ENCODE results near the gene ORC4. TPM values are rescaled to one million over a fixed set of nuclear protein-coding genes. Genes with fewer than 3 reads are reported as not detected.

The ORC4 gene
- total RNA-seq, 1 experiment from 2014 or later = 72.9 TPM

GRCh38 chr2:148022882-148023281 is 2.3 kb upstream of the ORC4 start:
- Histone ChIP-seq H3K9me3 (ENCODE audit: control insufficient read depth, low read depth, low read length) (no peaks in the 10 kb centered on the region), H4K5ac (ENCODE audit: insufficient read length, low read depth, low read length) (no peak overlapping the region), H3K27ac (ENCODE audit: insufficient read length, low read depth, low read length) (no peak overlapping the region), H3T11ph (ENCODE audit: low read length) (no peak overlapping the region), H2BK15ac (ENCODE audit: low read depth, low read length) (no peak overlapping the region), H3K79me2 (ENCODE audit: insufficient read depth, low read length) (peaks cover 32% of the 10 kb centered on the region; the same call in 1 of the 2 replicates), H3K23ac (ENCODE audit: insufficient read length, low read depth, low read length) (no peak overlapping the region), H2BK12ac (ENCODE audit: insufficient read length, low read depth, low read length) (no peak overlapping the region), H2BK5ac (ENCODE audit: insufficient read length, low read length) (no peak overlapping the region), H3K23me2 (ENCODE audit: insufficient read length, low read depth, low read length, poor library complexity, severe bottlenecking) (peaks cover 12% of the 10 kb centered on the region), H4K20me1 (ENCODE audit: control insufficient read depth, insufficient read depth, insufficient read length) (no peaks in the 10 kb centered on the region), H4K91ac (ENCODE audit: insufficient read length, low read depth, low read length) (no peak overlapping the region), H2BK120ac (ENCODE audit: low read depth, low read length, poor library complexity, severe bottlenecking) (no peak overlapping the region), H3K18ac (ENCODE audit: insufficient read length, low read depth, low read length) (no peak overlapping the region), H3K14ac (ENCODE audit: insufficient read depth, low read length) (no peak overlapping the region), H2AK5ac (ENCODE audit: insufficient read length, low read length) (no peak overlapping the region), H3K27me3 (ENCODE audit: insufficient read depth, low read length) (no peaks in the 10 kb centered on the region), H3K4ac (ENCODE audit: low read depth, low read length) (no peak overlapping the region), H4K8ac (replicated peaks; ENCODE audit: insufficient read length, low read depth, low read length) (no peak overlapping the region), H3K79me1 (ENCODE audit: insufficient read depth, low read depth, low read length, poor library complexity, severe bottlenecking) (peaks cover 3% of the 10 kb centered on the region), H3K4me2 (ENCODE audit: insufficient read depth, insufficient read length, low read length) (no peak overlapping the region), H3K4me1 (ENCODE audit: insufficient read depth, low read length) (no peaks in the 10 kb centered on the region), H3K56ac (ENCODE audit: insufficient read length, low read depth, low read length) (no peak overlapping the region), H2BK20ac (ENCODE audit: low read depth, low read length, poor library complexity, severe bottlenecking) (no peak overlapping the region), H2AFZ (ENCODE audit: low read length) (no peak overlapping the region), H3K9ac (ENCODE audit: extremely low read depth, insufficient read length, low read length) (no peak overlapping the region)
- peak overlapping the region; percentile 37 to 76 for H3K4me3 Mint-ChIP-seq
- no peak for TF ChIP-seq CTCF (conservative IDR thresholded peaks at IDR 0.05)
- WGBS (ENCODE audit: extremely low coverage, insufficient read length, low lambda C conversion rate) = no CpG with 5 or more reads among the region's 2 CpGs
- H3K27me3 Mint-ChIP-seq (ENCODE audit: low read depth) = no peaks in the 10 kb centered on the region
- H3K4me1 Mint-ChIP-seq = peaks cover 25 to 32% of the 10 kb centered on the region in 2 experiments
- H3K27ac Mint-ChIP-seq = peak overlapping the region in 1 of 3 experiments; percentile 63; a peak in 2 of 7 replicates
- DNase-seq = no peak
- no peaks in the 10 kb centered on the region for H3K9me3 Mint-ChIP-seq
- no peaks in the 10 kb centered on the region for H3K36me3 Mint-ChIP-seq (ENCODE audit: insufficient read depth in 1 of 3, low read depth in 3 of 3)
